HG02571 (cell line): Measurements from ENCODE around the gene IQGAP1.

ENCODE experiments used
- ATAC-seq: cut with Tn5 transposase; IDR thresholded peaks from one replicate; pipeline ENCODE4 v1.9.1; 2021; ENCODE audit warnings: mild to moderate bottlenecking, moderate library complexity; ENCODE audit not compliant: unreplicated experiment

Gene IQGAP1

DNA sequence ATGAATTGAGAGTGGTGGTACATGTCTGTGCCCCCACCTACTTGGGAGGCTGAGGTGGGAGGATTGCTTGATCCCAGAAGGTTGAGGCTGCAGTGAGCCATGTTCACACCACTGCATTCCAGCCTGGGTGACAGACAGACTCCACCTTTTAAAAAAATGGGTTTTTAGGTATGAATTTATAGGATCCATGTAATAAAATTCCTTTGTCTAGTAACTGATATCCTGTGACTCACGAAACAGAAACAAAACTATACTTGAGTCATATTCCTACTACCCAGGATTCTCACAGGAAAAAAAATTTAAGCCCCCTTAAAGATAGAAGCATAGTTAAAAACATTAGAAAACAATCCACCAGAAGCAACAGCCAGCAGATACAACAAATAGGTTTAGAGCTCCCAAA lies 131.6 kb downstream of the IQGAP1 start:
- ATAC-seq, result no peak

GRCh38 chr15:90520365-90520764 lies 132.3 kb downstream of the IQGAP1 start:
- no peak for ATAC-seq

- ATAC-seq, result no peak
Observed at GRCh38 chr15:90523373-90523772, 135.3 kb downstream of the IQGAP1 start.

- peak; percentile 53 for ATAC-seq
Observed at GRCh38 chr15:90524018-90524803, 136.2 kb downstream of the IQGAP1 start.

GRCh38 chr15:90529011-90529370 lies 140.9 kb downstream of the IQGAP1 start:
- ATAC-seq, result no peak

DNA sequence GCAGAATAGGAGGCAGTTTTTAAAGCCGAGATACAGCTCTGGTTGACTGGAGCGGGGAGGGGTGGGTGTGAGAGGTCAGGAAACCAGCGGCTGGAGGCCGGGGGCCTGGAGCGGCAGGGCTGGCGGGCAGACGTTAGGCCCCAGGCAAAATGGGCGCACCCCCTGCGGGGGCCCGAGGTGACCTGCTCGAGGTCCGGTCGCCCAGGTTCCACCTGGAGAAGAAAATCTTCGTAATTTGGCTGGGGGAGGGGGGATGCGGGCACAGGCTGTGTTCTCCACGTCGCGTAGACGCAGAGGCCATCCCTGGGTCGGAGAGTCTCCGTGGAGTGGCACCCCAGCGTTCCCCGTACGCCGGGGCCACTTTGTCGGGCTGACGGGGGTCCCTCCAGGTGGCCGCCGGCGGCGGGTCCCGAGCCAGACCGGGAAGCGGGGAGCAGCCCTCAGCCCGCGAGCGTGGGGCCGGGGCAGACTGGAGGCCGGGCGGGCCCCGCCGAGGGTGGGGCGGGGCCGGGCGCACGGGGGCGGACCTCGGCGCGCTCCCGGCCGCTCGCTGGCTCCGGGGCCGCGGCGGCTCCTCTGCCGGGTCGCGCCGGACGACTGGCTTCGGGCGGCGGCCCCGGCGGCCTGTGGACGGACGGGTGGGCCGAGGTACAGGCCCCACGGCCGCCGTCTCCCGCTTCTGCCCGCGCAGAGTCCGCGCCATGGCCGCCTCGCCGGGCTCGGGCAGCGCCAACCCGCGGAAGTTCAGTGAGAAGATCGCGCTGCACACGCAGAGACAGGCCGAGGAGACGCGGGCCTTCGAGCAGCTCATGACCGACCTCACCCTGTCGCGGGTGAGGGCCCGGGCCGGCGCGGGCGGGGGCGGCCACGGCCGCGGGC lies 141.6 kb downstream of the IQGAP1 start, which contains the start of gene CRTC3:
Gene CRTC3, plus strand, starts transcription at position 553 of the 879 bp plus-strand sequence. Its CDS starts 149 bp downstream, at position 702.
- peak; percentile 72 for ATAC-seq

- ATAC-seq, result peak; percentile 34
Observed at GRCh38 chr15:90530250-90531051, 142.4 kb downstream of the IQGAP1 start.

GRCh38 chr15:90531147-90531546 lies 143.1 kb downstream of the IQGAP1 start:
- ATAC-seq, result no peak

DNA sequence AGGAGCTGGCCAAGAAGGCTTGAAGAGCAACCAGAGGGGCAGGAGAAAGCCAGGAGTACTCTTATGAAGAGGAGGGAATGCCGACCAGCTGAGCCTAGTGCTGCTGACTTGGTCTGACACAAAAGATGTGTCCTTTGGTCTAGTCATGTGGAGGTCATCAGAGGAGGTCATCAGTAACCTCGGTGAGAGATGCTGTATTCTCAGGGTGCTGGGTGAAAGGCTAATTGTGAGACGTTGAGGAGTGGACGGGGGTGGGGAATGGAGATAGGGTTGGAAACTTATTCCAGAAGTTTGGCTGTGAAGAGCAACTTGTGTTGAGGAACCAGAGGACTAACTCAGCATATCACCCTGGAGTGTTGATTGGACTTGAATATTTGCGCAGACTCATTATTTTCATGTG lies 147.2 kb downstream of the IQGAP1 start:
- ATAC-seq, result no peak

- ATAC-seq, result no peak
Observed at GRCh38 chr15:90539789-90540188, 151.7 kb downstream of the IQGAP1 start.

GRCh38 chr15:90540768-90541167 lies 152.7 kb downstream of the IQGAP1 start:
- no peak for ATAC-seq

- no peak for ATAC-seq
Observed at GRCh38 chr15:90545095-90545494, 157.1 kb downstream of the IQGAP1 start.

GRCh38 chr15:90547540-90547939 lies 159.5 kb downstream of the IQGAP1 start:
- ATAC-seq, result no peak

- no peak for ATAC-seq
Observed at GRCh38 chr15:90550919-90551318, 162.9 kb downstream of the IQGAP1 start.
